D721Med (cell line): Measurements from ENCODE around the gene RARB.

Experiments used
- DNase-seq: peaks from one replicate; pipeline ENCODE4 v3.0.0; 2011; ENCODE audit warnings: low spot score; ENCODE audit not compliant: insufficient read length
- FAIRE-seq: peaks from 2 replicates; lab custom pipeline; 2011; peaks lifted over from hg19 to GRCh38; lab: Jason Lieb, UNC
- CTCF ChIP-seq: IDR thresholded peaks from 2 replicates; pipeline ENCODE4 v1.5.1; 2012; ENCODE audit warnings: mild to moderate bottlenecking, control low read depth; ENCODE audit not compliant: insufficient read depth; ENCODE audit errors: missing control alignments

RARB gene

GRCh38 chr3:25578059-25578458, 150.0 kb downstream of the RARB start:
- no peak for FAIRE-seq
- TF ChIP-seq CTCF: no peak
- no peak for DNase-seq

GRCh38 chr3:25580534-25580933, 152.5 kb downstream of the RARB start:
- no peak for TF ChIP-seq CTCF
- DNase-seq (no peak), FAIRE-seq (no peak)

GRCh38 chr3:25581335-25581734, 153.3 kb downstream of the RARB start:
- no peak for TF ChIP-seq CTCF
- FAIRE-seq: no peak

GRCh38 chr3:25581823-25582222, 153.8 kb downstream of the RARB start:
- DNase-seq (no peak), FAIRE-seq (no peak)

More at GRCh38 chr3:25581335-25581734, 153.3 kb downstream of the RARB start:
- DNase-seq: no peak

GRCh38 chr3:25582242-25582641, 154.2 kb downstream of the RARB start:
- no peak for FAIRE-seq

More at GRCh38 chr3:25581823-25582222, 153.8 kb downstream of the RARB start:
- TF ChIP-seq CTCF: no peak

GRCh38 chr3:25583343-25583742, 155.3 kb downstream of the RARB start:
- DNase-seq (no peak), FAIRE-seq (no peak)
- no peak for TF ChIP-seq CTCF

More at GRCh38 chr3:25582242-25582641, 154.2 kb downstream of the RARB start:
- no peak for DNase-seq
- TF ChIP-seq CTCF: no peak

- no peak for DNase-seq
- TF ChIP-seq CTCF: no peak
- no peak for FAIRE-seq
Observed at GRCh38 chr3:25584011-25584789, 156.1 kb downstream of the RARB start.
